ENCODE measurements around the gene TMEM106B.

TMEM106B gene

GRCh38 chr7:12233175-12233574 lies 22.1 kb downstream of the TMEM106B start:
- ChIA-PET POLR2A (no interaction called here), CTCF (no interaction called here)
- no peak for DNase-seq (ENCODE audit: extremely low spot score)
- TF ChIP-seq FOXK2 (IDR thresholded peaks at IDR 0.05) (no peak), ELF4 (IDR thresholded peaks at IDR 0.05) (no peak)

GRCh38 chr7:12234334-12234865 lies 23.3 kb downstream of the TMEM106B start:
- POLR2A ChIA-PET: no interaction called here

GRCh38 chr7:12235970-12236369 lies 24.9 kb downstream of the TMEM106B start:
- TF ChIP-seq FOXA1 (IDR thresholded peaks at IDR 0.05): no peak
- ChIA-PET CTCF (no interaction called here), POLR2A (no interaction called here)
- DNase-seq (ENCODE audit: extremely low spot score): no peak

More at GRCh38 chr7:12234334-12234865, 23.3 kb downstream of the TMEM106B start:
- CTCF ChIA-PET: no interaction called here
- no peak for DNase-seq (ENCODE audit: extremely low spot score)
- TF ChIP-seq BHLHE40 (IDR thresholded peaks at IDR 0.05; ENCODE audit: borderline replicate concordance) (no peak), ELF4 (IDR thresholded peaks at IDR 0.05) (no peak), HDGF (IDR thresholded peaks at IDR 0.05; ENCODE audit: borderline replicate concordance) (no peak), L3MBTL2 (conservative IDR thresholded peaks at IDR 0.05) (no peak), ARNT (IDR thresholded peaks at IDR 0.05) (no peak), ZNF384 (IDR thresholded peaks at IDR 0.05) (no peak), FOXM1 (IDR thresholded peaks at IDR 0.05; ENCODE audit: borderline replicate concordance) (no peak), FOXK2 (IDR thresholded peaks at IDR 0.05) (no peak), SP1 (IDR thresholded peaks at IDR 0.05) (no peak), FOXA1 (IDR thresholded peaks at IDR 0.05) (no peak), CTBP1 (IDR thresholded peaks at IDR 0.05; ENCODE audit: borderline replicate concordance) (no peak), TARDBP (IDR thresholded peaks at IDR 0.05) (no peak), PKNOX1 (IDR thresholded peaks at IDR 0.05) (no peak), LEF1 (IDR thresholded peaks at IDR 0.05; ENCODE audit: borderline replicate concordance) (no peak)

GRCh38 chr7:12237007-12237406 lies 25.9 kb downstream of the TMEM106B start:
- no peak for DNase-seq (ENCODE audit: extremely low spot score)
- ChIA-PET CTCF (no interaction called here), POLR2A (no interaction called here)
- no peak for TF ChIP-seq ARNT (IDR thresholded peaks at IDR 0.05)
- TF ChIP-seq HDGF (IDR thresholded peaks at IDR 0.05; ENCODE audit: borderline replicate concordance): no peak
- no peak for TF ChIP-seq PKNOX1 (IDR thresholded peaks at IDR 0.05)
- TF ChIP-seq L3MBTL2 (conservative IDR thresholded peaks at IDR 0.05): no peak
- TF ChIP-seq ELF4 (IDR thresholded peaks at IDR 0.05): no peak
- no peak for TF ChIP-seq FOXK2 (IDR thresholded peaks at IDR 0.05)
- no peak for TF ChIP-seq LEF1 (IDR thresholded peaks at IDR 0.05; ENCODE audit: borderline replicate concordance)

GRCh38 chr7:12239806-12240205 lies 28.7 kb downstream of the TMEM106B start:
- CTCF ChIA-PET: no interaction called here
- no peak for DNase-seq (ENCODE audit: extremely low spot score)
- TF ChIP-seq FOXM1 (IDR thresholded peaks at IDR 0.05; ENCODE audit: borderline replicate concordance) (no peak), ARNT (IDR thresholded peaks at IDR 0.05) (no peak), NFRKB (IDR thresholded peaks at IDR 0.05) (no peak), CTBP1 (IDR thresholded peaks at IDR 0.05; ENCODE audit: borderline replicate concordance) (no peak), LEF1 (IDR thresholded peaks at IDR 0.05; ENCODE audit: borderline replicate concordance) (no peak), L3MBTL2 (conservative IDR thresholded peaks at IDR 0.05) (no peak), ELF4 (IDR thresholded peaks at IDR 0.05) (no peak), PKNOX1 (IDR thresholded peaks at IDR 0.05) (no peak), BHLHE40 (IDR thresholded peaks at IDR 0.05; ENCODE audit: borderline replicate concordance) (no peak), FOXK2 (IDR thresholded peaks at IDR 0.05) (no peak), SUZ12 (IDR thresholded peaks at IDR 0.05) (no peak), HDGF (IDR thresholded peaks at IDR 0.05; ENCODE audit: borderline replicate concordance) (no peak), FOXA1 (IDR thresholded peaks at IDR 0.05) (no peak), TARDBP (IDR thresholded peaks at IDR 0.05) (no peak), ZNF384 (IDR thresholded peaks at IDR 0.05) (no peak)
- POLR2A ChIA-PET: no interaction called here

GRCh38 chr7:12244129-12244528 lies 33.0 kb downstream of the TMEM106B start:
- POLR2A ChIA-PET: no interaction called here
- TF ChIP-seq LEF1 (IDR thresholded peaks at IDR 0.05; ENCODE audit: borderline replicate concordance) (no peak), PKNOX1 (IDR thresholded peaks at IDR 0.05) (no peak), NFRKB (IDR thresholded peaks at IDR 0.05) (no peak), ZNF384 (IDR thresholded peaks at IDR 0.05) (no peak), SUZ12 (IDR thresholded peaks at IDR 0.05) (no peak), FOXA1 (IDR thresholded peaks at IDR 0.05) (no peak), HDGF (IDR thresholded peaks at IDR 0.05; ENCODE audit: borderline replicate concordance) (no peak), FOXK2 (IDR thresholded peaks at IDR 0.05) (no peak), ELF4 (IDR thresholded peaks at IDR 0.05) (no peak), FOXM1 (IDR thresholded peaks at IDR 0.05; ENCODE audit: borderline replicate concordance) (no peak), ARNT (IDR thresholded peaks at IDR 0.05) (no peak)
- peak; percentile 40 for DNase-seq (ENCODE audit: extremely low spot score)
- CTCF ChIA-PET: no interaction called here

Measured in HEK293T (cell line).